GM19395 (cell line): ENCODE data around the gene SDR42E1.

Source experiments
- ATAC-seq: cut with Tn5 transposase; IDR thresholded peaks from one replicate; pipeline ENCODE4 v1.9.1; 2021; ENCODE audit warnings: mild to moderate bottlenecking, moderate library complexity; ENCODE audit not compliant: unreplicated experiment

The SDR42E1 gene

DNA sequence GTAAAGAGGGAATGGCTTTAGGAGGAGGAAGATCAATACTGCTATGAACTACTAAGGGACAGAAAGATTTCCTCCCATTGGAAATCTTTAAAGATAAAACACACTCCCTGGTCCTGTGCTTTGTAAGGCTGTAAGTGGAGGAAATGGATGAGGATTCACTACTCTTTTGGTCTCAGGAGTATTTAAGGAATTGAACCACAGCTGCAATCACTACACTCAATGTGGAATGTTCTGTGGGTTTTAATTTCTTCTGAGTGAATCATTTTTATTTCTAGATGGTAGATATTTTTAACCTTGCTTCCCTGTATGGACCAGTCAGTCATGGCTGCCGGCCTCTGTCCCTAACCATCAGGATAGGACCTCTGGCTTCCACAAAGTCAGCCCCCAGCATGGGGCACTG lies 65.6 kb downstream of the SDR42E1 start:
- ATAC-seq = no peak

GRCh38 chr16:81942007-81942601 lies 69.2 kb downstream of the SDR42E1 start:
- no peak for ATAC-seq

DNA sequence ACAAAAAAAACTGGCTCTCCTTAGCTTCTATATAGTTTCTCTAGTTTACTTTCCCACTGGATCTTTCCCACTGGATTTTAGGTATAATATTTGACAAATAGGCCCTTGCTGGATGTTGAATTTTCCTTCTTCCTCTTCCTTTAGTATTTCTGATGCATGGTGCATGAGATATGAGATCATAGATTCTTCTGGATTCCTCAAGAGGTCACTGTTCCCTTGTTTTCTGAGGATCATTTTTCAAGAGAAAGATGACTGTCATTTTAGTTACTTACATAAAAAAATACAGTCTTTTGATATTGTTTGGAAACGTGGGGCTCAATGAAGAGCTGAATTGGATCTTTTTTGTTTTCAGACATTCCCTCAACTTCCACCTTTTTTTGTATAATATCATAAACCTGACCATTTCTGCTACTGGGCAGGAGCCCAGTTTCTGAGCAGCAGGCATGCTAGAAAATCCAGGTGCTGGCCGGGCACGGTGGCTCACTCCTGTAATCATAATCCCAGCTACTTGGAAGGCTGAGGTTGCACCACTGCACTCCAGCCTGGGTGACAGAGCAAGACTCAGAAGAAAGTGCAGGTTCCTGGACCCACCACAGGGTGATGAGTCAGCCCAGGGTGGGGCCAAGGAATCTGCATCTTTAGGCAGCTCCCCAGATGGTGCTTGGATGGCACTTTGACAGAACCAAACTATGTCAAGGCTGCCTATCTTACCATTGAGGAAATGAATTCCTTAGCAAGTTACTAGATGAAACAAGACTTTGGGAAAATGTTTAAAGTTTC lies 70.3 kb downstream of the SDR42E1 start:
- ATAC-seq = no peak

- ATAC-seq = no peak
These were observed 71.9 kb downstream of the SDR42E1 start for GRCh38 chr16:81939164-81940056.
